HG02840 (cell line): ENCODE data around the gene SDHC.
"Not testable (repeated sequence)": the region's sequence is repeated elsewhere in the genome, so short reads cannot be mapped to it uniquely, and the experiment has no call there.

Experiments used
- ATAC-seq: cut with Tn5 transposase; IDR thresholded peaks from one replicate; pipeline ENCODE4 v1.9.1; 2021; ENCODE audit warnings: mild to moderate bottlenecking, moderate library complexity, moderate number of reproducible peaks; ENCODE audit not compliant: unreplicated experiment, low FRiP score

SDHC gene

GRCh38 chr1:161378014-161378413 is 63.8 kb downstream of the SDHC start:
- ATAC-seq, result no peak

GRCh38 chr1:161379071-161379470 is 64.9 kb downstream of the SDHC start:
- ATAC-seq, result no peak

- ATAC-seq, result no peak
Observed at GRCh38 chr1:161381707-161382106, 67.5 kb downstream of the SDHC start.

GRCh38 chr1:161382214-161383019 is 68.2 kb downstream of the SDHC start:
- ATAC-seq, result no peak

GRCh38 chr1:161388639-161389038 is 74.5 kb downstream of the SDHC start:
- ATAC-seq, result no peak

- ATAC-seq, result not testable (repeated sequence)
Observed at GRCh38 chr1:161389158-161389557, 75.0 kb downstream of the SDHC start.

- peak; percentile 61 for ATAC-seq
Observed at GRCh38 chr1:161389691-161390558, 75.7 kb downstream of the SDHC start.

- ATAC-seq, result no peak
Observed at GRCh38 chr1:161390559-161390858, 76.3 kb downstream of the SDHC start.

- ATAC-seq, result not testable (repeated sequence)
Observed at GRCh38 chr1:161391136-161391535, 77.0 kb downstream of the SDHC start.

- ATAC-seq, result no peak
Observed at GRCh38 chr1:161391611-161392010, 77.4 kb downstream of the SDHC start.

- ATAC-seq, result no peak
Observed at GRCh38 chr1:161393151-161393550, 79.0 kb downstream of the SDHC start.

- ATAC-seq, result not testable (repeated sequence)
Observed at GRCh38 chr1:161397038-161397437, 82.9 kb downstream of the SDHC start.

GRCh38 chr1:161398900-161399256 is 84.7 kb downstream of the SDHC start:
- ATAC-seq, result no peak

GRCh38 chr1:161399257-161399998 is 85.2 kb downstream of the SDHC start:
- peak; percentile 79 for ATAC-seq

GRCh38 chr1:161402446-161402845 is 88.3 kb downstream of the SDHC start:
- ATAC-seq, result no peak

- ATAC-seq, result no peak
Observed at GRCh38 chr1:161404051-161404597, 89.9 kb downstream of the SDHC start.

GRCh38 chr1:161406551-161406950 is 92.4 kb downstream of the SDHC start:
- not testable (repeated sequence) for ATAC-seq

GRCh38 chr1:161407451-161407985 is 93.3 kb downstream of the SDHC start:
- no peak for ATAC-seq

GRCh38 chr1:161408429-161409052 is 94.4 kb downstream of the SDHC start:
- ATAC-seq, result no peak
